ENCODE data around the gene TEX53.
A peak's percentile ranks its signal among the peaks of the same experiment; 100 is the strongest.

TEX53 gene

DNA sequence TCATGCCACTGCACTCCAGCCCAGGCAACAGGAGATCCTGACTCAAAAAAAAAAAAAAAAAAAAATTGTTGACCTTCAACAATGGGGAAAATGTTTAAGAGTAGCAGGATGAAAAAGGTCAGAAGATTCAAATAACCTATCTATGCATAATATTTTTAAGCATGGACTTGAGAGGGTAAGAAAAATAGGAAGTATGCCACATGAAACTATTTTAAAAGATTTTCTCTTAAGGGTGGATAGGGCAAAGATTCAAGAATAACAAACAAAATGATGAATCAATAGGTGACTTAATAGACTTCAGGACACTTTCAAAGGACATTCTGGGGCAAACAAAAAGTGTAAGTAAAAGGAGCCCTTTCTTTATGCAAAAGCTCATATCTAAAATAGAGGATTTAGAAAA, 21.2 kb upstream of the TEX53 start:
- no peak for DNase-seq

DNA sequence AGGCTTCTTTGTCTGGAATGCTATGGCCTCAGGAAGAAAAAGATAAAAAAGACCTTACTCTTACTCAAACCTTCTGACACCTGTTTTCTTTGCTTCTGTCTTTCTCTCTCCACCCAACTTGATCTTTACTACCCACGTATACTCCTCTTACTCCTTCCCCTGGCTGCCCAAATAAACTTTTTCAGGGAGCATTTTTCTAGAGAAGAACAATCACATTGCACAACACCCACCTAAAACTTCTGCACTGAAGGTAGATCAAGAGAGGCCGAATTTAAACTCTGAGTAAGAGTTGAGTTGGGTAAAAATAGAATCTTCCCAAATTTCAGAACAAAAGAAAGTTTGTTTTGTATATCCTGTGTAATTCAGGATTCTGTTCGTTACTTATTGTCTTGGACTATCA, 20.5 kb upstream of the TEX53 start:
- DNase-seq = no peak

DNA sequence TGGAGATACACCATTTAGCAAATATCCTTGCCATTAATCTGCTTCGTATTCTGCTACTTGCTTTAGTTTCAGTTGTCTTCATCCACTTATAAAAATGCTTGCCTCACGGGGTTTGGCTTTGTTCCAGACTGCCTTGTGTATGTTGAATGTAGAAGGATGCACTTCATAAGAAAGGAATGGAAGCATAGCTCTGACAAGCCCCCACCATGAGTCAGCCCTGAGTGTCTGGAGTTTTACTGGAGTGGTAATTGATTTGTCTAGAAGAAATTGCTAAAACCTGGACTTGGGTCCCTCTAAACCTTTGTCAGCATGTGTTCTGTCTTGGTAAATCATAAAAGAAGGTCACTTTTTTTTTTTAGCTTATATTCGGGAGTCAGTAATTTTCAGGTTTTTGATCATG, 19.8 kb upstream of the TEX53 start:
- DNase-seq = peak; percentile 74

DNA sequence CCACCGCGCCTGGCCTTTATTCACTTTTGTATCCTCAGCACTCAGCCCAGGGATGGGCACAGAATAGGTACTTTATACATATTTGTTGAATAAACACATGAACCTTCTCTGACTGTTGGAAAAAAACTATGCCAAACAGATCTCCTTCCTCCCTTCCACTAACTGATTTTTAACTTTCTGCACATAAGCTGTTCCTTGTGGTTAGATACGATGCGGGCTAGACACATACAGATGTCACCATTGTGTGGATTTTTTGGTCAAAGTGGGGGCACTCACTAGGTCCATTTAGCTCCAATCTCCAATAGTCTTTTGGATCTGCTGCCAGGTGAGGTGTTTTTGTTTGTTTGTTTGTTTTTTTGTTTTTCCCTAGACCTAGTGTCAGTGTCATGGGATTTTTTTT, 19.3 kb upstream of the TEX53 start:
- no peak for DNase-seq

DNA sequence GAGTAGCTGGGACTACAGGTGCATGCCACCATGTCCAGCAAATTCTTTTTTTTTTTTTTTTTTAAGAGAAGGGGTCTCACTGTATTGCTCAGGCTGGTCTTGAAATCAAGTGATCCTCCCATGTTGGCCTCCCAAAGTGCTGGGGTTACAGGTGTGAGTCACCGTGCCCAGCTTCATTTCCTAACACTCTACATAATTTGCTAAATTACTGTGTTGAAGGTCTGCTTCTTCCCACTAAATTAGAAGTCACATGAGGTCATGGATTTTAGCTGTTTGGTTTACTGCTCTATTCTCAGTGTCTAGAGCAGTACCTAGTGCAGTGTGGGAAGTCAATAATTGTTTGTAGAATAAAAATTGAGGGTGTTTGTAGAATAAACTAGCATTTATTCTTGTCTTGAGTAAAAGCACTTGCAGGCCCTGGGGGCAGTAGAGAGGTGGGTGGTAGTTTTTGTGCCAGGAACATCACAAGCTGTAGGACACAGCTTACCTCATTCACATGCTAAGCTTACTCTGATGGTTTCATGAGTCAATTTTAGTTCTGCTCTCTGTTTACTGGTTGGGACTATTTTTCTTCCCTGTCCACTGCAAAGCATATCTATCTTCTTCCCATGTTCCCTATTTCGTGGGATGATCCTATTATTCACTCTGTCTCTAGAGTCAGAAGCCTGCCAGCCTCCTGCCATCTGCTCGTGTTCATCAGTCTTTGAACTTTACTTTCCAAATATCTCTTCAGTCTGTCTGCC, 17.4 kb upstream of the TEX53 start:
- no peak for DNase-seq

DNA sequence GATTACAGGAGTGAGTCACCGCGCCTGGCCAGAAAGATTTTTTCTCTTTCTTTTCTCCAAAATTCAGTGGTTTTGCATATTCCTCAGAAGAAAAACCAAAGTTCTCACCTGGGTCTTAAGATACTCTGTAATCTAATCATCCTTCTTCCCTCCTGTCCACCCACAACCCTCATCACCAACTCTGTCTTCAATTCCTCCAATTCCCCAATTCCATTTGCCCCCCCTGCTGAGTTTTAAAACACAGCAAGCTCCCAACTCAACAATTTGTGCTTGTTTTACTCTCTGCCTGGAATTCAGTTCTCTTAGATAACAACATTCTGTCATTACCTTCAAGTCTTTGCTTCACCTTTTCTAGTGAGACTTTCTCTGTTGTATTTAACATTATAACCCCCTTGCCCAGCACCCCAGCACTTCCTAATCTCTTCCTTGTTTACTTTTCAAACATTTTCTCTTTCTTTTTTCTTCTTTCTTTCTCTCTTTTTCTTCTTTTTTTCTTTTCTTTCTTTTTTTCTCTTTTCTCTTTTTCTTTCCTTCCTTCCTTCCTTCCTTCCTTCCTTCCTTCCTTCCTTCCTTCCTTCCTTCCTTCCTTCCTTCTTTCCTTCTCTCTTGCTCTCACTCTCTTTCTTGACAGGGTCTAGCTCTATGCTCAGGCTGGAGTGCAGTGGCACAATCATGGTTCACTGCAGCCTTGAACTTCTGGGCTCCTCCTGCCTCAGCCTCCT, 16.6 kb upstream of the TEX53 start:
- DNase-seq = no peak

DNA sequence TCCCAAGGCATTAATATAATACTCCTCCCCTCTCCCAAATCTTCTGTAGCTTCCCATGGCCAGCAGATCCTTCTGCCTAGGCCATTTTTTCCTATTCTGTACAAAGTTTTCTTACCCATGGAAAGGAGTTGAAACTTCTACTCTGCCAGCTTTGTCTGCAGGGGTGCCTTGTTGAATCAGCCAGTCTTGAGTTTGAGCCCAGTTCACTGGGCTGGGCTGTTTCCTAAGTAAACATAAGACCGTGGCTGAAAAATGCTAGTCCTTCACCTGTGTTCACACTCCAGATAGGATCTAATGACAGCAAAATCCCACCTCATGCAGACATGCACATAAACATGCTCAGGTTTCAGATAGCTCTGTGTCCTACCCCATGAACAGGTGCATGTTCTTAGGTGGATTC, 14.0 kb upstream of the TEX53 start:
- DNase-seq = no peak

DNA sequence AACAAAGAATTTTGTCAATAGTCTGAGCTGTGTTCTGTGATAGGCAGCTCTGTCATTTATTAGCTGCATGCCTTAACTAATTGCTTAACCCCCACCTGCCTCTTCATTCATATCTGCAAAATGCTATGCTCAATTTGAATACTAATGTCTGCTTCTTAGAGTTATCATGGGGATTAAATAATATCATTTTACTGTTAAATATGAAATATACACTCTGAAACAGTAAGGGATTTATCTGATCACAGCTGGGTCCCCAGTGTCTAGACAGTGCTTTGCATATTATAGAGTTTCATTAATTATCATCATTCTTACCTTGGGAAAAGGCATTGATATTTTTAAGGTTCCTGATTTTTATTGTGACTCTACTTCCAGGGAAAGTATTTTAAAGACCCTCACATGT, 12.4 kb upstream of the TEX53 start:
- DNase-seq = no peak

DNA sequence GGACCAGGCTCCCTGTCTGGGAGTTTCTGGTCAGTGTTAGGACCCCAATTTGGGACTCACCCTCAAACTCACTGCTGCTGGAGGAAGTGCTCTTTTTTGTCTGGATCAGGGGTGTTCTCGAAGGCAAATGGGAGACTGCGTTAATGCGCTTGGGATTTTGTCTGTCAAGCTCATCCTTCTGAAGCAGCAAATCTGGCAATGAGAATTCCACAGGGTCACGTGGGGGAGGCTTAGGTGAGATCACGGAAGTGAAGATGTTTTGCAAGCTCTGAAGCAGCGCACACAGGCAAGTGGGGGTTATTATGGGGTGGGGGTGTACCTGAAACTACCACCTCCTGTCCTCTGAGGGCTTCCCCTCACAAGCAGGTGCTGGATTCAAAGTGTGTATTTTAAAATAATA, 10.5 kb upstream of the TEX53 start:
- DNase-seq = no peak

DNA sequence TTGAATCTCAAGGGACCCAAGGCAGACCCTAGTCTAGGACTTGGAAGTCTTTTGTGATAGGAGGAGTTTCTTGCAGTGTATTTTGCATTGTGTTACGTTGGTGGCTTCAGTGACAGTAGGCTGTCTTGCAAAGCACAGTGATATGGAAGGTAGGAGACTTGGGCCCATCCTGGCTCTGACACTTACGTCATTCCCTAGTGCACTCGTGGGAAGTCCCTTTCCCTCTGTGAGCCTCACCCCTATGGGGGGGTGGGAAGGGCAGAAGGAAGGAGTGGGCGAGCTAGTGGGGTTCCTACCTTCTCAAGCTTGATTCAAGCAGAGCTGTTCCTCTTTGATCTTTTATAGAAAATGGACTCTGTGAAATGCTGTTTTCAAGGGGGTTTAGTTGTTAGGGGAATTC, 9.2 kb upstream of the TEX53 start:
- no peak for DNase-seq

DNA sequence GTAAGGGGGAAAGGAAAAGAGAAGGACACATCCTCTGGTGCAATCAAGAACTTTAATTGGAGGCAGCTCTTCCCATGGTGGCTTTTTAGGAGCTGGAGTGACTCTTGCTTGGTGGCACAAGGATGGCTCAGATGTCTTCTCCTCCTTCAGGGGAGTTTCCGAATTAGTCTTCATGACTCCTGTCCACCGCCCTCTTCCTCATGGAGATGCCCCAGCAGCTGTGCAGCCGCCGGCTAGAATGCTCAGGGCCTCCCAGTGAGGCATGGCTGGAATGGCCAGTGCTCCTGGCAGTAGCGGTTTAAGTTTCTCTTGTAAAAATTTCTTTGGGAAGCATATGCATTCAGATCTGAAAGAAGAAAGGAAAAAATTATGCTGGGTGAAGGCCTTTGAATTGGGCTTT, 8.8 kb upstream of the TEX53 start:
- no peak for DNase-seq

DNA sequence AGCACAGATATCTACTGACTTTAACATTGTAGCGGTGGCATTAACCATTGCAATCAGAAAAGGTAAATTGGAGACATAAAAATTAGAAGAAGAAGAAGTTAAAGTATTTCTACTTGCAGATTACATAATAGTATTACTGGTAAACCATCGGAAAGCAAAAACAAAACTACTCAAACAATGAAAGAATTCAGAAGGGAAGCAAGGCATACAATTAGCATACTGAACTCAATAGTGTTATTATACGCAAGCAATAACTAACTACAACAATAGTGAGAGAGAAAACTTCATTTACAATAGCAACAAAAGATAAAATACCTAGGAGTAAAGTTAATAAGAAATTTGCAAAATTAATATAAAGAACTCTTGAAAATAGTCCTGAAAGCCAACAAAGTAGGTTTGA, 6.6 kb upstream of the TEX53 start:
- no peak for DNase-seq

DNA sequence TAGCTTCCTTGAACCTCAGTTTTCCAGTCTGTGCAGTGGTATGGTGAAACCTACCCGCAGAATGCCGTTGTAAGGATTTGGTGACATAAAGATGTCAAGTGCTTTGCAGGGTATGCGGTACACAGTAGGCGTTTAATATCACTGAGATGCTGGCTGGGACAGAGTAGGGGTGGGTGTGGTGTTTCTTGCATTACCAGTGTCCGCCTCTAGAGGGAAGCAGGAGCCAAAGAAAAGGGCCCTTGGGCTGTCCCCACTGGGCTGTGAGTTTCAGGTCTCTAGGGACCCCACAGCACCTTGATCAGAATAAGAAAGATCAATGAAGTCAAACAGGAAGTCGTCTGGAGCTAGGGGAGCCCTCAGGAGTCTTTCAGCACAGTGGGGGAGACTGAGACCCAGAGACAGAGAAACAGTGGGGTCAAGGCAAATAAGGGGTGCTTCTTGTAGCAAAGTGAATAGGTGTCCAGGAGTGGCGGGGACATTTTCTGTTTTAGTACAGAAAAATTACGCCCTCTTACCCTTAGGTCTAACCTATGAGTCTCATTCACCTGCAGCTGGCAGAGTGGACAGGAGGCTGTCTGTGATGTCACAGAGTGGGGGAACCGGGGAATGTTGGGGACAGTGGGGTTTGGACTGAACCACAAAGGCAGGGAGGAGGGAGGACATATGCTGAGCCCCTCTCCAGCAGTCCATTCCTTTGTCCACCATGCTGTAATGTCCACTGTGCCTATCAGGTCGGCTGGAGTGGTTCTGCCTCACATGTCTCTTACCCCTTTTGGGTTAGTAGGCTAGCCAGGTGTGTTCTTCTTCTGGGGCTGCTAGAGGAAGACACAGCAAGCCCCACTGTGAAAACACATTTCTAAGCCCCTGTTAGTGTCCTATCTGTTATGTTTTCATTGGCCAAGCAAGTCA, 4.7 kb upstream of the TEX53 start:
- no peak for DNase-seq

DNA sequence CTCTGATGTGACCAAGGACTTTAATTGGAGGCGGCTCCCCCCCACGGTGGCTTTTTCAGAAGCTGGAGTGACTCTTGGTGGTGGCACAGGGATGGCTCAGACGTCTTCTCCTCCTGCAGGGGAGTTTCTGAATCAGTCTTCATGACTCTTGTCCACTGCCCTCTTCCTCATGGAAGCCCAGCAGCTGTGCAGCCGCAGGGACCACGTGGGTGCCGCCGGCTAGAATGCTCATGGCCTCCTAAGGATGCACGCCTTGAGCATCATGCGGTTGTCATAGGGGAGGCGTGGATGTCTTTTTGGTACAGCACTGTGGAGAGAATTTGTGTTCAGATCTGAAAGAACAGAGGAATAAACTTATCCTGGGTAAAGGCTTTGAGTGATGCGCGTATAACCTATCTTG, 1.3 kb downstream of the TEX53 start:
- no peak for DNase-seq

DNA sequence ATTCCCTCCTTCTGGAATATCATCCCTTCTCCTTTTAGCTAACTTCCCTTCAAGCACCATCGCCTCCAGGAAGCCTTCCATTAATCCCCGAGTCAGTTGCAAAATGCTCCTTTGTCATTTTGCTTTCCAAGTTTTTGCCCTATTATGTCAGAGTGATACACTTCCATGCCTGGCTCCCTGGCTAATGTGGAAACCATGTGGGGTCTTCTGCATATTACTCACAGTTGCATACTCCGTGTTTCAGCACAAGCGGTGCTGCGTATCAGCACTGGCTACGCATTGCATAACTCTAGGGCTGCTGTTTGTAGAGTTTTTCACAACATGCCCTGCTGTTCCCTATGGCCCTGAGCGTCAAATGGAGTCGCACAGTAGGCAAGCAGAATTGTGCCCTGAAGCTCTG, 1.9 kb downstream of the TEX53 start:
- no peak for DNase-seq

DNA sequence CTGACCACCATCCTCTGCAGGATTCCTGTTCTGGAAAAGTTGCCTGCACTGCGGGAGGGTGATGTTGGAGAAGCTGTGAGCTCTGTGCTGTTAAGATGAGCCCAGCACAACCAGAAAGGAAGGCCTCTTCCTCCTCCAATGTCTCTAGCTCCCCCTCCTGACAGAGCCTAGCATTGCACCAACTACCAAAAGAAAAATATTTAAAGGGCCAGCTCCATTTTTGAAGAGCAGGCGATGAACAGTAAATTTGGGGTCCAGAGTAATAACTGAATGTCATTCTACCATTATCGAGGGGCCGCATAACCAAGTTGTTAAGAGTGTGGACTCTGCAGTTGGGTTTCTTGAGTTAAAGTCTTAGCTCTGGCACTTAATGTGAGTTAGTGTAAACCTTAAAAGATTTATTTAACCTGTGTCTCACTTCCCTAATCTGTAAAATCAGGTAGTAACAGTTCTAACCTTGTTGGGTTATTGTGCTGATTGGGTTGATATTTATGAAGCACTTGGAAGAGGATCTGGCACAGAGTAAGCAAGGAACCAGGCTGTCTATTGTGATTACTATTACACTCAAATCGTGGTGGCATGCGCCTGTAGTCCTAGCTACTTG, 3.9 kb downstream of the TEX53 start:
- DNase-seq = peak; percentile 50

DNA sequence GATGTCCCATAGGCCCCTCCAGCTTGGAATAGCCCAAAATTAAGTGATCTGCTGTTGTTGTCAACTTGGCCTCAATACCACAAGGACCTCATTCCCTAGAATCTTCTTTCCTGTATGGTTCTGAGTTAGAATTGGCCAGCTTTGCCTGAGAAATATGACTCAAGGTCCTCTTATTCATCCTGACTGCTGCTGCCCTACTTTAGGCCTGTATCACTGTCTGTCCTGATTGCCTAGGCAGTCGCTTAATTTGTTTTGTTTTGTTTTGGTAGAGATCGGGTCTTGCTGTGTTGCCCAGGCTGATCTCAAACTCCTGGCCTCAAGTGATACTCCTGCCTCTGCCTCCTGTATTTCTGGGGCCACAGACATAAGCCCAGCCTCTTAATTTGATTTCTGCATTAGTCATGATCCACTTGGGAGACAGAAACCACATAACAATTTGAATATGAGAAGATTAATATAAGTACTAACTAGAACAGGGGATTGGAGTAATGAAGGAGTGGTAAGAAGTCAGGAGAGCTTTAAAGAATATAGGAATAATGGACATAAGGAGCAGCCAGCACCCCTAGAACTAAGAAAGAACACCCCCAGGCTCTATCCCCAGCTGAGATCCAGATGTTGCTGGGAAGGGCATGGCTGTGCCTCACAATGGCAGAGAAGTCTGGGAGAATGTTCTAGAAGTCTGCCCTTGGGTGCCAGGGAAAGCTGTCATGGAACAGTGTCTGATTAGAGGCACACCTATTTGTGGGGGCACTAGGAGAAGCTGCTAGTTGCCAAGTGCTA, 4.6 kb downstream of the TEX53 start:
- DNase-seq = no peak

DNA sequence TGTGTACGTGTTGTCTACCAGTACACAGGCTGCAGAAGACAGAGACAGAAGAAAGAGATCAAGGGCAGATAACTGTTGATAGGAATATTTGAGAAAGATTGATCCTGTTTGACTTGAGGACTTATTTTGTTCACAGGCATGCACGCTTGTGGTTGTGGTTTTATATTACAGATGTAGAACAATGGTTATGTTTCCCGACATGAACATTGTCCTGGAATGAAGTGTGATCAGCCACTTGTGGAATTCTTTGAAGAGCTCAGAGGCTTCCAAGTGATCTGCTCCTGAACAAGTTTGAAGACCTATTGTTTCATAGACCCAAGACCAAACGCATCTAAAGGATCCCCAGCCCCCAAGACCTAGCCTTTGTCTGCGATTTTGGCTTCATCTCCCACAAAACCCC, 13.7 kb downstream of the TEX53 start:
- no peak for DNase-seq

DNA sequence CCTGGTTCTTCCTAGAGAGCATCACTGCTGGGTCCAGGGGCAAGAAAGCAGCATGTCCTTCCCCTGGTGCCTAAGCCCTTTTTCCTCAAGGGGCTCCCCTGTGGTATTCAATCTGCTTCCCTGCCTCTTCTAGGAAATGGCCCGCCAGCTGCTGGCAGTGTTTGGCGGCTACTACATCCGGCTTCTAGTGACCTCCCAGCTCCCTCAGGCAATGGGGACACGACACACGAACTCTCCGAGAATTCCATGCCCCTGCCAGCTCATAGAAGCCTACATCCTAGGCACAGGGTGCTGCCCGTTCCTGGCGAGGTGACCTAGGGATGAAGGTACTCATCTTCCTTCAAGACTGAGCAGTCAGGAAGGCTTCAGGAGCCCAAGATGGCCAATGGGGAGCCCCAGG, 14.6 kb downstream of the TEX53 start:
- DNase-seq = no peak

DNA sequence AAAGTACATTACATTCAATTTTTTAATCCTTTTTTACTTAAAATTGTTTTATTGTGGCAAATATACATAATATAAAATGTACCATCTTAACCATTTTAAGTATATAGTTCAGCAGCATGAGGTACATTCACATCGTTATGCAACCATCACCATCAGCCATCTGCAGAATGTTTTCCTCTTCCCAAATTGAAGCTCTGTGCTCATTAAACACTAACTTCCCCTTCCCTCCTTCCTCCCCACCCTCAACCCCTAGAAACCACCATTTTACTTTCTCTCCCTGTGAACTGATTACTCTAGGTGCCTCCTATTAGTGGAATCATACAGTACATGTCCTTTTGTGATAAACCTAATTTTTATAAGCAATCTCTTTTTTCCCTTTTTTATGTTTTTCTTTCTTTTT, 15.6 kb downstream of the TEX53 start:
- DNase-seq = no peak

DNA sequence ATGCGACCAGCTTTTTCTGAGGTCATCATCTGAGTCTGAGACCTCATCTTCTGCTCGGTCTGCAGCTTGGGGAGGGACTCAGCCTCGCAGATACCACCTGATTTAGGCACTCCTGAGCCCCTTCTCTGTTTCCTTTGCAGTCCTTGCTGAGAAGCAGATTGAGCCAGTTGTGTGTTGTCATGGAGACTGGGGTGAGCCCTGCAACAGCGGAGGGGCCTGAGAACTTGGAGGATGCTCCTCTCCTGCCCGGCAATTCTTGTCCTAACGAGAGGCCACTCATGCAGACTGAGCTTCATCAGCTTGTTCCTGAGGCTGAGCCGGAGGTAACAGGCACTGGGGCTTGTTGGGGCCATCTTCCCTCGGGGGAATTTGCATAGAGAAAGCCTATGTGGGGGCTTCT, 19.2 kb downstream of the TEX53 start:
- no peak for DNase-seq

DNA sequence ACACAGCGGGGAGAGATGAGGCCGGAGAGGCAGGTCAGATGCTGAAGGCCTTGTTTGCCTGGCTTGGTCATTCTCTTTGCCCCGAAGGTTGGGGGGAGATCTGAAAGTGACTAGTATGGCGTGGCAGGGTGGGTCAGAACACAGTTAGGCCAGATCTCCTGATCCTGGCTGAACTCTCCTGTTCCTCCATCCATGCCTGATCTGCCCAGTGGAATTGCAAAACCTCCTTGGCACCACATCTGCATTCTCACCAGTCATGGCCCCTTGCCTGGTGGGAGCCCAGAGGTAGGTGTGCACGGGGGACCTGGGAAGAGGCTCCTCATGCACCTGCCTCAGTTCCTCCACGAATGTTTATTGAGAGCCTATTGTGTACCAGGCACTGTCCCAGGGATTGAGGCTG, 23.2 kb downstream of the TEX53 start:
- no peak for DNase-seq

Measured in SHP77 treated with DMSO at 0.1 percent for 48 hours (cell line).